ENCODE results near the gene PIKFYVE.
"Not testable (repeated sequence)": the region's sequence is repeated elsewhere in the genome, so short reads cannot be mapped to it uniquely, and the experiment has no call there.

PIKFYVE gene

GRCh38 chr2:208265801-208266552 lies at the start of gene PIKFYVE:
Gene PIKFYVE (plus strand): TSS chr2:208266255. CDS start chr2:208271520, 5,265 bp downstream.
- DNase-seq, result peak; percentile 96 to 98 (median 98)

GRCh38 chr2:208221873-208222272 lies 44.2 kb upstream of the PIKFYVE start:
- DNase-seq, result not testable (repeated sequence)

- DNase-seq, result peak in 1 of 3 donors; percentile 9
Measured at GRCh38 chr2:208222351-208222750, 43.7 kb upstream of the PIKFYVE start.

GRCh38 chr2:208224802-208225201 lies 41.3 kb upstream of the PIKFYVE start:
- DNase-seq, result no peak

GRCh38 chr2:208227581-208228232 lies 38.3 kb upstream of the PIKFYVE start:
- no peak for DNase-seq

GRCh38 chr2:208228476-208228875 lies 37.6 kb upstream of the PIKFYVE start:
- DNase-seq, result no peak

GRCh38 chr2:208234786-208235185 lies 31.3 kb upstream of the PIKFYVE start:
- no peak for DNase-seq

GRCh38 chr2:208235860-208236259 lies 30.2 kb upstream of the PIKFYVE start:
- DNase-seq, result no peak

- DNase-seq, result no peak
Measured at GRCh38 chr2:208239770-208240493, 26.1 kb upstream of the PIKFYVE start.

- DNase-seq, result no peak
Measured at GRCh38 chr2:208240619-208241209, 25.3 kb upstream of the PIKFYVE start.

- no peak for DNase-seq
Measured at GRCh38 chr2:208244422-208244821, 21.6 kb upstream of the PIKFYVE start.

GRCh38 chr2:208245746-208246145 lies 20.3 kb upstream of the PIKFYVE start:
- no peak for DNase-seq

GRCh38 chr2:208248601-208249000 lies 17.5 kb upstream of the PIKFYVE start:
- no peak for DNase-seq

- DNase-seq, result no peak
Measured at GRCh38 chr2:208249296-208249695, 16.8 kb upstream of the PIKFYVE start.

- peak; percentile 22 to 60 (median 50) for DNase-seq
Measured at GRCh38 chr2:208250388-208250787, 15.7 kb upstream of the PIKFYVE start.

GRCh38 chr2:208251098-208251497 lies 15.0 kb upstream of the PIKFYVE start:
- DNase-seq, result no peak

GRCh38 chr2:208252716-208253492 lies 13.2 kb upstream of the PIKFYVE start:
- DNase-seq, result peak; percentile 48 to 77 (median 73)

- no peak for DNase-seq
Measured at GRCh38 chr2:208253600-208254117, 12.4 kb upstream of the PIKFYVE start.

GRCh38 chr2:208254118-208254870 lies 11.8 kb upstream of the PIKFYVE start:
- peak; percentile 82 to 93 (median 87) for DNase-seq

- DNase-seq, result peak; percentile 94 to 99 (median 98)
Measured at GRCh38 chr2:208254871-208255556, 11.0 kb upstream of the PIKFYVE start, which contains the start of gene IDH1. Gene IDH1 (minus strand): TSS chr2:208255071. CDS start chr2:208251551, 3,520 bp downstream.
